Measurements from ENCODE around the gene RARA. TPM values are rescaled to one million over a fixed set of nuclear protein-coding genes. Genes with fewer than 3 reads are reported as not detected.

Gene RARA
- total and polyA plus RNA-seq, 2 of the 4 experiments (the other 2 are of a cell fraction), result 9.0 to 12.7 TPM

- TF ChIP-seq RFX5 (IDR thresholded peaks at IDR 0.05; ENCODE audit: low read depth, low read length) (no peak), RCOR1 (IDR thresholded peaks at IDR 0.05; ENCODE audit: insufficient replicate concordance, low read length) (no peak), MAFK (IDR thresholded peaks at IDR 0.05; ENCODE audit: low read depth, low read length) (no peak), CHD1 (IDR thresholded peaks at IDR 0.05; ENCODE audit: low read depth, low read length) (no peak)
Observed at GRCh38 chr17:40317880-40318829, 9.2 kb downstream of the RARA start (continued).

All from IMR-90 (cell line).